ENCODE measurements around the gene SPIRE2. TPM values are rescaled to one million over a fixed set of nuclear protein-coding genes. Genes with fewer than 3 reads are reported as not detected.

Gene SPIRE2
- total and polyA plus RNA-seq, 2 of the 13 experiments (the other 11 are each of a cell fraction or from before 2014, with no cell fraction given) = 13.3 to 37.5 TPM

DNA sequence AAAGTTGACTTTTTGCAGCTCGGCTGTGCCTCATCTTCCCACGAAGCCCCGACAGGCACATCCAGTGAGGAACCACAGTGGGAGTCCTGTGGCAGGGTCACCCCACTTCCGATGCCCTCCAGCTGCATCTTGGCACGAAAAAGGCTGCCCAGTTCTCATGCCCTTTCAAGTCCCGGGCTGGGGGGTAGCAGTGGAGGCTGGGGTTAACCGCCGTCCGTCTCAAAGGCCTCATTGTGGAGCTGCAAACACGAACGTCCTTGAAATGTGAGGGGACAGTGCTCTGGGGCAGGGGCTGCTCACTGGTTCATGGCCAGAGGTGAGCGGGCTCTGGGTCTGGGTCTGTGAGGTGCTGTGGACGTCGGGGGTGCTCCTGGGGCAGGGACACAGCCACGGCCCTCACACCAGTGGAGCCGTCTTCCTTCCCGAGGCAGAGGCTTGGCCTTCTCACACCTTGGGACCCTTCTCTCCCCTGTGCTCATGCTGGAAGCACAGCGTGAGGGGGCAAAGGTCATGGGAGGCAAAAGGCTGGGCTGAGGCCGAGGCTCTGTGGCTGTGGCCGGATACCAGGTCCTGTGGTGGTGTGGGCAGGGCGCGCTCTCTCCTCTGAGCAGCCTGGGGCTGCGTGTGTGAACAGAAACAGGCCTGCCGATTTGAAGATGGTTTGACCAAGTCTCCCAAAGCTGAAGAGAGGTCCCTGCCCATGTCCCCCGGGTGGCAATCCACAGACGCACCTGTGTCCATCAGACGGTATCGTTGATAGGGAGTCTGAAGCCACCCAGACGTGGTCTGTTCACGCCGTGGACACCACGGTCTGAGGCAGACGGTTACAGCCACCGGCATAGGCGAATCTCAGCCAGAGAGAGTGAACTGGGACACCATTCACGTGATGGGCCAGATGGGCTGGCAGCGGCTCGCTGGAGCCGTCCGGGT, 87.3 kb downstream of the SPIRE2 start (continued):
- TF ChIP-seq ARNT2 (CRISPR knock-in tag; IDR thresholded peaks at IDR 0.05; ENCODE audit: low read depth) (peak; percentile 92), STAT5B (CRISPR knock-in tag; IDR thresholded peaks at IDR 0.05) (peak; percentile 92; the same call in 1 of the 2 replicates), MAFG (CRISPR knock-in tag; IDR thresholded peaks at IDR 0.05) (no peak), ZNF432 (CRISPR knock-in tag; IDR thresholded peaks at IDR 0.05; ENCODE audit: borderline replicate concordance) (0 out of 2 replicates have a peak, but pooled peaks have one; percentile 88), DPF2 (CRISPR knock-in tag; IDR thresholded peaks at IDR 0.05; ENCODE audit: borderline replicate concordance, low read depth) (peak; percentile 70; the same call in 1 of the 2 replicates), SRY (CRISPR knock-in tag; IDR thresholded peaks at IDR 0.05) (peak; percentile 69), BRD4 (CRISPR knock-in tag; IDR thresholded peaks at IDR 0.05) (peak; percentile 85), ELF1 (CRISPR knock-in tag; IDR thresholded peaks at IDR 0.05) (peak; percentile 15; the same call in 1 of the 2 replicates), ZNF20 (CRISPR knock-in tag; IDR thresholded peaks at IDR 0.05) (peak; percentile 90; the same call in 1 of the 2 replicates), ZFY (CRISPR knock-in tag; IDR thresholded peaks at IDR 0.05) (peak; percentile 94), NCOA5 (CRISPR knock-in tag; IDR thresholded peaks at IDR 0.05) (no peak; the same call in 1 of the 2 replicates), NCOA1 (CRISPR knock-in tag; IDR thresholded peaks at IDR 0.05) (no peak), ATRX (CRISPR knock-in tag; IDR thresholded peaks at IDR 0.05; ENCODE audit: borderline replicate concordance) (no peak; the same call in 1 of the 2 replicates), ZNF883 (CRISPR knock-in tag; IDR thresholded peaks at IDR 0.05; ENCODE audit: not compliant biosample characterization) (peak; percentile 94), KMT2A (CRISPR knock-in tag; IDR thresholded peaks at IDR 0.05) (peak; percentile 58; the same call in 1 of the 2 replicates), MYC (CRISPR knock-in tag; IDR thresholded peaks at IDR 0.05; ENCODE audit: borderline replicate concordance) (peak; percentile 86), ZNF34 (CRISPR knock-in tag; IDR thresholded peaks at IDR 0.05; ENCODE audit: borderline replicate concordance) (peak; percentile 95), MTA1 (CRISPR knock-in tag; IDR thresholded peaks at IDR 0.05; ENCODE audit: borderline replicate concordance) (peak; percentile 97), ZNF605 (CRISPR knock-in tag; IDR thresholded peaks at IDR 0.05) (peak; percentile 89), ZNF672 (CRISPR knock-in tag; IDR thresholded peaks at IDR 0.05) (no peak)
- TF ChIP-seq, protein P1, sequence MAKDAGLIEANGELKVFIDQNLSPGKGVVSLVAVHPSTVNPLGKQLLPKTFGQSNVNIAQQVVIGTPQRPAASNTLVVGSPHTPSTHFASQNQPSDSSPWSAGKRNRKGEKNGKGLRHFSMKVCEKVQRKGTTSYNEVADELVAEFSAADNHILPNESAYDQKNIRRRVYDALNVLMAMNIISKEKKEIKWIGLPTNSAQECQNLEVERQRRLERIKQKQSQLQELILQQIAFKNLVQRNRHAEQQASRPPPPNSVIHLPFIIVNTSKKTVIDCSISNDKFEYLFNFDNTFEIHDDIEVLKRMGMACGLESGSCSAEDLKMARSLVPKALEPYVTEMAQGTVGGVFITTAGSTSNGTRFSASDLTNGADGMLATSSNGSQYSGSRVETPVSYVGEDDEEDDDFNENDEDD (CRISPR knock-in tag; IDR thresholded peaks at IDR 0.05; ENCODE audit: borderline replicate concordance) = peak; percentile 92; the same call in 1 of the 2 replicates
- TF ChIP-seq, protein P2, sequence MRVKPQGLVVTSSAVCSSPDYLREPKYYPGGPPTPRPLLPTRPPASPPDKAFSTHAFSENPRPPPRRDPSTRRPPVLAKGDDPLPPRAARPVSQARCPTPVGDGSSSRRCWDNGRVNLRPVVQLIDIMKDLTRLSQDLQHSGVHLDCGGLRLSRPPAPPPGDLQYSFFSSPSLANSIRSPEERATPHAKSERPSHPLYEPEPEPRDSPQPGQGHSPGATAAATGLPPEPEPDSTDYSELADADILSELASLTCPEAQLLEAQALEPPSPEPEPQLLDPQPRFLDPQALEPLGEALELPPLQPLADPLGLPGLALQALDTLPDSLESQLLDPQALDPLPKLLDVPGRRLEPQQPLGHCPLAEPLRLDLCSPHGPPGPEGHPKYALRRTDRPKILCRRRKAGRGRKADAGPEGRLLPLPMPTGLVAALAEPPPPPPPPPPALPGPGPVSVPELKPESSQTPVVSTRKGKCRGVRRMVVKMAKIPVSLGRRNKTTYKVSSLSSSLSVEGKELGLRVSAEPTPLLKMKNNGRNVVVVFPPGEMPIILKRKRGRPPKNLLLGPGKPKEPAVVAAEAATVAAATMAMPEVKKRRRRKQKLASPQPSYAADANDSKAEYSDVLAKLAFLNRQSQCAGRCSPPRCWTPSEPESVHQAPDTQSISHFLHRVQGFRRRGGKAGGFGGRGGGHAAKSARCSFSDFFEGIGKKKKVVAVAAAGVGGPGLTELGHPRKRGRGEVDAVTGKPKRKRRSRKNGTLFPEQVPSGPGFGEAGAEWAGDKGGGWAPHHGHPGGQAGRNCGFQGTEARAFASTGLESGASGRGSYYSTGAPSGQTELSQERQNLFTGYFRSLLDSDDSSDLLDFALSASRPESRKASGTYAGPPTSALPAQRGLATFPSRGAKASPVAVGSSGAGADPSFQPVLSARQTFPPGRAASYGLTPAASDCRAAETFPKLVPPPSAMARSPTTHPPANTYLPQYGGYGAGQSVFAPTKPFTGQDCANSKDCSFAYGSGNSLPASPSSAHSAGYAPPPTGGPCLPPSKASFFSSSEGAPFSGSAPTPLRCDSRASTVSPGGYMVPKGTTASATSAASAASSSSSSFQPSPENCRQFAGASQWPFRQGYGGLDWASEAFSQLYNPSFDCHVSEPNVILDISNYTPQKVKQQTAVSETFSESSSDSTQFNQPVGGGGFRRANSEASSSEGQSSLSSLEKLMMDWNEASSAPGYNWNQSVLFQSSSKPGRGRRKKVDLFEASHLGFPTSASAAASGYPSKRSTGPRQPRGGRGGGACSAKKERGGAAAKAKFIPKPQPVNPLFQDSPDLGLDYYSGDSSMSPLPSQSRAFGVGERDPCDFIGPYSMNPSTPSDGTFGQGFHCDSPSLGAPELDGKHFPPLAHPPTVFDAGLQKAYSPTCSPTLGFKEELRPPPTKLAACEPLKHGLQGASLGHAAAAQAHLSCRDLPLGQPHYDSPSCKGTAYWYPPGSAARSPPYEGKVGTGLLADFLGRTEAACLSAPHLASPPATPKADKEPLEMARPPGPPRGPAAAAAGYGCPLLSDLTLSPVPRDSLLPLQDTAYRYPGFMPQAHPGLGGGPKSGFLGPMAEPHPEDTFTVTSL (CRISPR knock-in tag; IDR thresholded peaks at IDR 0.05; ENCODE audit: borderline replicate concordance) = 0 out of 2 replicates have a peak, but pooled peaks have one; percentile 44

Measured in HepG2 (cell line).